DND-41 (cell line): ENCODE data around the gene NRK.

Experiments used
- EZH2 ChIP-seq: IDR thresholded peaks from 3 replicates; pipeline ENCODE4 v1.6.1; 2012; ENCODE audit warnings: borderline replicate concordance, low read depth, mild to moderate bottlenecking, moderate library complexity, low read length, inconsistent platforms; ENCODE audit not compliant: severe bottlenecking
- TF ChIP-seq, protein P1 (sequence below): IDR thresholded peaks from 2 replicates; pipeline ENCODE4 v1.5.1; 2012; ENCODE audit warnings: borderline replicate concordance, low read length, moderate library complexity, mild to moderate bottlenecking; ENCODE audit not compliant: poor library complexity, severe bottlenecking; ENCODE audit errors: extremely low read depth

DNA sequence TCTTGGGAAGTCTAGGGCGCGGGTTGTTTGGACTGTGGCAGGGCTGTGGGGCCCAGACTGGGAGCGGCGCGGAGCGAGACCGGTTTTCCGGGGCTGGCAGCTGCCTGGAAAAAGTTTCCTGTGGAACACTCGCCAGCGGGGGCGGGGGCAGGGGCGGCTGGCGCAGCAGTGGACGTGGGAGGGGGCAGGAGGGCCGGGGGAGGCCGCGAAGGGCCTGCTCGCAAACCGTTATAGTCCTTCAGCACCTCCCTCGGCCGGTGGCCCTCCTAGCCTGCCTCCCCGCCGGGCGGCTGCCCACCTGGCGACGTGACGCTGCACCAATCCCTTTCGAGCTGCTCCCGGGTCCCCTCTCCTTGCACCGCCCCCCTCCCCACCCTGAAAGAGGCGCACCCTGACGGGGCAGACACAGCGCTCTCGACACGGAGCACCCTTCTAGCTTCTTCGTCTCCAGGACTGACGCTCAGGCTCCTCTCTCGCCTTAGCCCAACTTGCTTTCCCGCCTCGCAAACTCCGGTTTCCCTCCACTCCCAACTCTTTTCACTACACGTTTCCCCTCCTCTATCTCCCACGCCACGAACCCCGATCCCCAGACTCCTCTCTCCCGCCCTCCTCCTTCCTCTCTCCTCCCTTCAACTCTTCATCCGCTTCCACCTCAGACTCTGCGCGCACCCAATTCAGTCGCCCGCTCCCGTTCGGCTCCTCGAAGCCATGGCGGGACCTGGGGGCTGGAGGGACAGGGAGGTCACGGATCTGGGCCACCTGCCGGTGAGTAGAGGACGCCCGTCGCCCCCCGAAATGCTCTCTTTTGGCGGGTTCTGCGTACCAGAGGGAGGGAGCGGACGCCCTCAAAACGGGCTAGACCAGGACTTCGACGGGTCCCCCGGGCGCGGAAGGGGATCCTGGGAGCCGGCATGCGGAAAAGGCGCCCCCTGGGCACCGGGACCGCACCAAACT, at the start of gene NRK:
- TF ChIP-seq, protein P1, sequence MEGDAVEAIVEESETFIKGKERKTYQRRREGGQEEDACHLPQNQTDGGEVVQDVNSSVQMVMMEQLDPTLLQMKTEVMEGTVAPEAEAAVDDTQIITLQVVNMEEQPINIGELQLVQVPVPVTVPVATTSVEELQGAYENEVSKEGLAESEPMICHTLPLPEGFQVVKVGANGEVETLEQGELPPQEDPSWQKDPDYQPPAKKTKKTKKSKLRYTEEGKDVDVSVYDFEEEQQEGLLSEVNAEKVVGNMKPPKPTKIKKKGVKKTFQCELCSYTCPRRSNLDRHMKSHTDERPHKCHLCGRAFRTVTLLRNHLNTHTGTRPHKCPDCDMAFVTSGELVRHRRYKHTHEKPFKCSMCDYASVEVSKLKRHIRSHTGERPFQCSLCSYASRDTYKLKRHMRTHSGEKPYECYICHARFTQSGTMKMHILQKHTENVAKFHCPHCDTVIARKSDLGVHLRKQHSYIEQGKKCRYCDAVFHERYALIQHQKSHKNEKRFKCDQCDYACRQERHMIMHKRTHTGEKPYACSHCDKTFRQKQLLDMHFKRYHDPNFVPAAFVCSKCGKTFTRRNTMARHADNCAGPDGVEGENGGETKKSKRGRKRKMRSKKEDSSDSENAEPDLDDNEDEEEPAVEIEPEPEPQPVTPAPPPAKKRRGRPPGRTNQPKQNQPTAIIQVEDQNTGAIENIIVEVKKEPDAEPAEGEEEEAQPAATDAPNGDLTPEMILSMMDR = no peak
- no peak for TF ChIP-seq EZH2
